GM12878 (cell line): ENCODE results near the gene MFAP3L. TPM values are rescaled to one million over a fixed set of nuclear protein-coding genes. Genes with fewer than 3 reads are reported as not detected.
A peak's percentile ranks its signal among the peaks of the same experiment; 100 is the strongest.

Experiments
- ATAC-seq: fragments of 200-7000 bp; cut with Tn5 transposase; 3 replicates; pipeline ENCODE4 v1.9.1; 2020; ENCODE audit warnings: mild to moderate bottlenecking, moderate library complexity
- BruUV-seq: library from RNA; stranded (reverse); fragments of 400-500 nt; replicated peaks from 2 replicates; lab custom pipeline; 2021; lab: Mats Ljungman, UMichigan
- CTCF ChIA-PET: fragments of 300-600 bp; sonication (Branson Sonifier 250); formaldehyde crosslinking; extraction: SDS; loops from one replicate; lab custom pipeline; 2021; ENCODE audit warnings: inconsistent platforms; lab: Yijun Ruan, JAX
- POLR2A ChIA-PET: fragments of 350-600 bp; formaldehyde crosslinking; extraction: SDS; loops from one replicate; lab custom pipeline; 2021; ENCODE audit warnings: inconsistent platforms; lab: Charles Lee
- RAD21 ChIA-PET: fragments of 300-600 bp; sonication (Branson Sonifier 250); formaldehyde crosslinking; loops from one replicate; lab custom pipeline; 2023; ENCODE audit warnings: antibody characterized with exemption; ENCODE audit not compliant: unreplicated experiment; lab: Charles Lee
- SMC1A ChIA-PET: fragments of 300-600 bp; sonication (Branson Sonifier 250); formaldehyde crosslinking; loops from one replicate; lab custom pipeline; 2023; ENCODE audit not compliant: unreplicated experiment, uncharacterized antibody; lab: Charles Lee
- DNase-seq: peaks from one replicate; pipeline ENCODE4 v3.0.0-alpha.2; 2011; ENCODE audit warnings: low read depth, low spot score
- FAIRE-seq: peaks from 3 replicates; lab custom pipeline; 2011; peaks lifted over from hg19 to GRCh38; lab: Jason Lieb, UNC
- H2AFZ ChIP-seq: 2 replicates; pipeline ENCODE4 v1.6.0; 2011; ENCODE audit warnings: low read depth, low read length, control low read depth; ENCODE audit not compliant: control insufficient read depth
- H3K27ac ChIP-seq: 2 replicates; pipeline ENCODE4 v1.5.1; 2011; ENCODE audit warnings: control low read depth; ENCODE audit not compliant: control insufficient read depth, insufficient read depth
- H3K27me3 ChIP-seq, 2 experiments: replicated peaks in 1 of 2; 2 replicates each; pipeline versions ENCODE4 v1.6.0 to v1.6.1; 2011; ENCODE audit warnings: low read length in 1 of 2; ENCODE audit not compliant: control insufficient read depth in 2 of 2, insufficient read depth in 2 of 2
- H3K36me3 ChIP-seq, 2 experiments: 2 replicates each; pipeline ENCODE4 v1.5.1; 2011; ENCODE audit warnings: low read length in 1 of 2; ENCODE audit not compliant: control insufficient read depth in 2 of 2, insufficient read depth in 2 of 2
- H3K4me1 ChIP-seq: 2 replicates; pipeline ENCODE4 v1.6.1; 2011; ENCODE audit warnings: mild to moderate bottlenecking, low read length, moderate library complexity, mixed read lengths; ENCODE audit not compliant: control insufficient read depth, insufficient read depth
- H3K4me2 ChIP-seq: 2 replicates; pipeline ENCODE4 v1.6.0; 2011; ENCODE audit warnings: control low read depth; ENCODE audit not compliant: control insufficient read depth, insufficient read depth
- H3K4me3 ChIP-seq: fragments of 200-600 bp; sonication (generic); 2 replicates; pipeline ENCODE4 v1.5.1; 2016
- H3K79me2 ChIP-seq: 2 replicates; pipeline ENCODE4 v1.6.0; 2011; ENCODE audit warnings: low read length; ENCODE audit not compliant: control insufficient read depth, insufficient read depth
- H3K9ac ChIP-seq: 2 replicates; pipeline ENCODE4 v1.8.0; 2011; ENCODE audit warnings: low read length, control low read depth, mixed read lengths; ENCODE audit not compliant: control insufficient read depth, insufficient read depth
- H3K9me3 ChIP-seq: replicated peaks from 3 replicates; pipeline ENCODE4 v1.5.1; 2011; ENCODE audit warnings: mild to moderate bottlenecking, low read length; ENCODE audit not compliant: control insufficient read depth, insufficient read depth
- H4K20me1 ChIP-seq: 2 replicates; pipeline ENCODE4 v1.6.0; 2011; ENCODE audit not compliant: control insufficient read depth, insufficient read depth
- ATF7 ChIP-seq: fragments of 450-650 bp; IDR thresholded peaks from 2 replicates; pipeline ENCODE4 v1.6.1; 2016; ENCODE audit warnings: low read depth, mild to moderate bottlenecking
- CHD1 ChIP-seq: IDR thresholded peaks from 2 replicates; pipeline ENCODE4 v1.6.1; 2012; ENCODE audit warnings: low read depth, low read length, improper control_type of control experiment
- RAD51 ChIP-seq: fragments of 450-650 bp; IDR thresholded peaks from 2 replicates; pipeline ENCODE4 v1.6.1; 2016; ENCODE audit warnings: moderate library complexity, mild to moderate bottlenecking, inconsistent platforms
- SMARCA5 ChIP-seq: fragments of 450-650 bp; IDR thresholded peaks from 2 replicates; pipeline ENCODE4 v1.6.1; 2017; ENCODE audit warnings: mild to moderate bottlenecking
- SUZ12 ChIP-seq: fragments of 200-600 bp; sonication (generic); IDR thresholded peaks from one replicate; pipeline ENCODE4 v1.6.1; 2018; ENCODE audit warnings: antibody characterized with exemption, mild to moderate bottlenecking; ENCODE audit not compliant: unreplicated experiment
- YY1 ChIP-seq: IDR thresholded peaks from 2 replicates; pipeline ENCODE4 v1.6.1; 2011; ENCODE audit warnings: low read depth, mild to moderate bottlenecking, low read length
- ZSCAN29 ChIP-seq: fragments of 450-650 bp; IDR thresholded peaks from 2 replicates; pipeline ENCODE4 v1.6.1; 2017; ENCODE audit warnings: mild to moderate bottlenecking, moderate library complexity
- WGBS: methylation state at CpG from one replicate; pipeline ENCODE4 v1.1.6; 2016; ENCODE audit warnings: low lambda C conversion rate; ENCODE audit not compliant: insufficient replicate concordance, insufficient coverage; ENCODE audit errors: missing lambda C conversion rate; 5-methylcytosine and 5-hydroxymethylcytosine counted together
- in situ Hi-C: fragments of 300-500 bp; cut with MboI; formaldehyde crosslinking; loops from 9 replicates; pipeline ENCODE4 v1.14.3; 2018; ENCODE audit warnings: mixed read lengths
- intact Hi-C: fragments of 100-400 bp; cut with micrococcal nuclease; formaldehyde crosslinking; loops from one replicate; pipeline ENCODE4 v1.14.2; 2022; ENCODE audit not compliant: unreplicated experiment
- polyA plus RNA-seq, 11 experiments: library from polyadenylated mRNA; depleted of rRNA in 4 of 11; unstranded in 6 of 11; stranded (reverse) in 5 of 11; fragments of >200 nt; fragmentation: Nextera tagmentation in 4 of 11; fragmentation: Illumina TruSeq in 1 of 11; extraction: Ambion mirVana in 4 of 11; extraction: Trizol in 1 of 11; gene quantifications; 1 replicate in 1 of 11; 2 replicates in 10 of 11; pipeline versions ENCODE4 v1.2.1 to v1.2.3, GENCODE V29; 2011 to 2016; ENCODE audit warnings: inconsistent platforms in 2 of 11, missing spikeins in 2 of 11, low read depth in 1 of 11
- total RNA-seq, 4 experiments: library from RNA; depleted of rRNA in 3 of 4; stranded (reverse); fragments of >200 nt in 3 of 4; fragmentation: Illumina TruSeq in 1 of 4; extraction: Trizol in 1 of 4; gene quantifications; 2 replicates each; pipeline versions ENCODE4 v1.2.1 to v1.2.3, GENCODE V29; 2013 to 2021
- TF ChIP-seq, protein P1 (sequence below): fragments of 450-650 bp; formaldehyde crosslinking; IDR thresholded peaks from 2 replicates; pipeline ENCODE4 v1.4.0; 2020; ENCODE audit warnings: mild to moderate bottlenecking, moderate library complexity
- TF ChIP-seq, protein P2 (sequence below), 3 experiments: IDR thresholded peaks in 2 of 3; conservative IDR thresholded peaks in 1 of 3; 2 replicates each; pipeline ENCODE4 v1.5.1; 2011; ENCODE audit warnings: low read depth in 3 of 3, low read length in 3 of 3, mild to moderate bottlenecking in 3 of 3, control low read depth in 2 of 3, moderate library complexity in 2 of 3, inconsistent platforms in 1 of 3, mixed read lengths in 1 of 3; ENCODE audit not compliant: control insufficient read depth in 2 of 3, insufficient read depth in 1 of 3; ENCODE audit errors: extremely low read depth in 1 of 3
- TF ChIP-seq, protein P3 (sequence below): IDR thresholded peaks from 2 replicates; pipeline ENCODE4 v1.6.1; 2011; ENCODE audit warnings: mild to moderate bottlenecking, low read depth, low read length, moderate library complexity; ENCODE audit not compliant: insufficient replicate concordance

Gene MFAP3L
- total and polyA plus RNA-seq, 10 of the 15 experiments (the other 5 are each of a cell fraction or from before 2014, with no cell fraction given) = 0.10 to 3.0 TPM; not detected in 8

DNA sequence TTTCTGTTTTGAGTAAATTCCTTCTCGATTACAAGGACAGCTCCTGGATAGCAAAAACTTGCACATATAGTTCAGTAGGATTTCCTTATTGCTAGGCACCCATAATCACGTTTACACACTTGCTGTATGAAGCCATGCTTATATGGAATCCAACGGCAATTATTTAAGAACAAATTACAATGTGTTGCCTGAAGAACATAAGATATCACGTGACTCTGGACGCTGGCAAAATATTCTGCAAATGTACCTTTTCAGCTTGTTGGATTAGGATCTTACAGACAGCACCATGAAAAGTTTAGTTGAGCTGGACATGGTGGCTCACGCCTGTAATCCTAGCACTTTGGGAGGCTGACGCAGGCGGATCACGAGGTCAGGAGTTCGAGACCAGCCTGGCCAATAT lies 17.4 kb downstream of the MFAP3L start:
- WGBS = 69% methylated on average over 9 of the region's 10 CpGs
- Histone ChIP-seq H3K4me2 (no peak overlapping the region), H3K79me2 (no peaks in the 10 kb centered on the region), H3K27me3 (no peaks in the 10 kb centered on the region), H3K36me3 (no peaks in the 10 kb centered on the region), H3K9me3 (no peaks in the 10 kb centered on the region), H3K27ac (no peak overlapping the region), H4K20me1 (no peaks in the 10 kb centered on the region)
- SMC1A ChIA-PET = interaction anchor here (1.2 to 1.5 kb wide), 3 partner anchors 57 to 396 kb away, joined by 3 read pairs; partner anchors contain the start of gene NEK1
- DNase-seq = no peak
- no peak for TF ChIP-seq RAD51
- TF ChIP-seq YY1 = no peak
- TF ChIP-seq, all 136 proteins: peak for 0
- Histone ChIP-seq H3K4me1 (no peaks in the 10 kb centered on the region; the same call in 1 of the 2 replicates), H2AFZ (no peak overlapping the region), H3K9ac (no peak overlapping the region), H3K4me3 (no peak overlapping the region)
- RAD21 ChIA-PET = no interaction called here
- CTCF ChIA-PET = interaction anchor here (1.3 to 2.5 kb wide), 2 partner anchors 198 to 396 kb away, joined by 4 to 12 read pairs; partner anchors contain the start of gene NEK1
- intact Hi-C loops = no loop called here
- ATAC-seq = no peak
- FAIRE-seq = no peak
- BruUV-seq = no TSS peak
- in situ Hi-C loops = no loop called here
- POLR2A ChIA-PET = no interaction called here

DNA sequence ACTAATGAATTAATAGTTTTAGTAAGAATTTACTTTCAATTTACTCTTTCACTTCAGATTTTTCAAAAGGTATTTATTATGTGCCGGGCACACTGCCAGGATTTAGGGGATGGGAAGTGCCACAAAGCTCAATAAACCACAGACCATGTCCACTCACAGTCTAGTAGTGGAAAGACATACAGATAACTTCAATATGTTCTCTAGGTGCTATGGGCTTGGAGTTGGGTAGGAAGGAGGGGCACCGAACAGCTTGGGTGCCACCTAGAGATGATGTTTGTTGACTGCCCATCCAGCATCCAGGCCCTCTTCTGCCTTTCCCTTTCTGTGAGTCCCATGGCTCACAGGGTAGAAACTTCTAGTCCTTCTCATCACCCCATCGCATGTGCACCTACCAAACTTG lies 17.8 kb downstream of the MFAP3L start:
- H3K4me1 ChIP-seq = no peaks in the 10 kb centered on the region; the same call in 1 of the 2 replicates
- RAD21 ChIA-PET = no interaction called here
- no TSS peak for BruUV-seq
- no peak overlapping the region for H3K27ac ChIP-seq
- H3K27me3 ChIP-seq = no peaks in the 10 kb centered on the region
- H3K9ac ChIP-seq = no peak overlapping the region
- in situ Hi-C loops = no loop called here
- CTCF ChIA-PET = interaction anchor here (1.3 to 2.5 kb wide), 2 partner anchors 198 to 395 kb away, joined by 4 to 12 read pairs; partner anchors contain the start of gene NEK1
- no peaks in the 10 kb centered on the region for H3K9me3 ChIP-seq
- no peaks in the 10 kb centered on the region for H3K79me2 ChIP-seq
- POLR2A ChIA-PET = no interaction called here
- no peak overlapping the region for H2AFZ ChIP-seq
- peak overlapping the region; percentile 31; the same call in 1 of the 2 replicates for H3K4me2 ChIP-seq
- WGBS = 36% methylated on average over 3 of the region's 3 CpGs
- DNase-seq (no peak), FAIRE-seq (peak; percentile 47), ATAC-seq (peak; percentile 82)
- no peaks in the 10 kb centered on the region for H4K20me1 ChIP-seq
- SMC1A ChIA-PET = interaction anchor here (1.1 to 1.5 kb wide), 3 partner anchors 17 to 396 kb away, joined by 3 read pairs; partner anchors contain the start of gene NEK1
- no peaks in the 10 kb centered on the region for H3K36me3 ChIP-seq
- H3K4me3 ChIP-seq = no peak overlapping the region
- intact Hi-C loops = no loop called here
- TF ChIP-seq, protein P1, sequence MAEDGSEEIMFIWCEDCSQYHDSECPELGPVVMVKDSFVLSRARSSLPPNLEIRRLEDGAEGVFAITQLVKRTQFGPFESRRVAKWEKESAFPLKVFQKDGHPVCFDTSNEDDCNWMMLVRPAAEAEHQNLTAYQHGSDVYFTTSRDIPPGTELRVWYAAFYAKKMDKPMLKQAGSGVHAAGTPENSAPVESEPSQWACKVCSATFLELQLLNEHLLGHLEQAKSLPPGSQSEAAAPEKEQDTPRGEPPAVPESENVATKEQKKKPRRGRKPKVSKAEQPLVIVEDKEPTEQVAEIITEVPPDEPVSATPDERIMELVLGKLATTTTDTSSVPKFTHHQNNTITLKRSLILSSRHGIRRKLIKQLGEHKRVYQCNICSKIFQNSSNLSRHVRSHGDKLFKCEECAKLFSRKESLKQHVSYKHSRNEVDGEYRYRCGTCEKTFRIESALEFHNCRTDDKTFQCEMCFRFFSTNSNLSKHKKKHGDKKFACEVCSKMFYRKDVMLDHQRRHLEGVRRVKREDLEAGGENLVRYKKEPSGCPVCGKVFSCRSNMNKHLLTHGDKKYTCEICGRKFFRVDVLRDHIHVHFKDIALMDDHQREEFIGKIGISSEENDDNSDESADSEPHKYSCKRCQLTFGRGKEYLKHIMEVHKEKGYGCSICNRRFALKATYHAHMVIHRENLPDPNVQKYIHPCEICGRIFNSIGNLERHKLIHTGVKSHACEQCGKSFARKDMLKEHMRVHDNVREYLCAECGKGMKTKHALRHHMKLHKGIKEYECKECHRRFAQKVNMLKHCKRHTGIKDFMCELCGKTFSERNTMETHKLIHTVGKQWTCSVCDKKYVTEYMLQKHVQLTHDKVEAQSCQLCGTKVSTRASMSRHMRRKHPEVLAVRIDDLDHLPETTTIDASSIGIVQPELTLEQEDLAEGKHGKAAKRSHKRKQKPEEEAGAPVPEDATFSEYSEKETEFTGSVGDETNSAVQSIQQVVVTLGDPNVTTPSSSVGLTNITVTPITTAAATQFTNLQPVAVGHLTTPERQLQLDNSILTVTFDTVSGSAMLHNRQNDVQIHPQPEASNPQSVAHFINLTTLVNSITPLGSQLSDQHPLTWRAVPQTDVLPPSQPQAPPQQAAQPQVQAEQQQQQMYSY (CRISPR knock-in tag) = no peak
- TF ChIP-seq SUZ12 (no peak), CHD1 (no peak), SMARCA5 (no peak), ZSCAN29 (no peak), ATF7 (no peak)
- TF ChIP-seq, protein P2, sequence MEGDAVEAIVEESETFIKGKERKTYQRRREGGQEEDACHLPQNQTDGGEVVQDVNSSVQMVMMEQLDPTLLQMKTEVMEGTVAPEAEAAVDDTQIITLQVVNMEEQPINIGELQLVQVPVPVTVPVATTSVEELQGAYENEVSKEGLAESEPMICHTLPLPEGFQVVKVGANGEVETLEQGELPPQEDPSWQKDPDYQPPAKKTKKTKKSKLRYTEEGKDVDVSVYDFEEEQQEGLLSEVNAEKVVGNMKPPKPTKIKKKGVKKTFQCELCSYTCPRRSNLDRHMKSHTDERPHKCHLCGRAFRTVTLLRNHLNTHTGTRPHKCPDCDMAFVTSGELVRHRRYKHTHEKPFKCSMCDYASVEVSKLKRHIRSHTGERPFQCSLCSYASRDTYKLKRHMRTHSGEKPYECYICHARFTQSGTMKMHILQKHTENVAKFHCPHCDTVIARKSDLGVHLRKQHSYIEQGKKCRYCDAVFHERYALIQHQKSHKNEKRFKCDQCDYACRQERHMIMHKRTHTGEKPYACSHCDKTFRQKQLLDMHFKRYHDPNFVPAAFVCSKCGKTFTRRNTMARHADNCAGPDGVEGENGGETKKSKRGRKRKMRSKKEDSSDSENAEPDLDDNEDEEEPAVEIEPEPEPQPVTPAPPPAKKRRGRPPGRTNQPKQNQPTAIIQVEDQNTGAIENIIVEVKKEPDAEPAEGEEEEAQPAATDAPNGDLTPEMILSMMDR (IDR thresholded peaks at IDR 0.05 in 2 of 3, conservative IDR thresholded peaks at IDR 0.05 in 1 of 3; ENCODE audit: control insufficient read depth in 2 of 3, extremely low read depth in 1 of 3, insufficient read depth in 1 of 3, low read depth in 3 of 3, low read length in 3 of 3) = peak in 1 of 3 experiments; percentile 20; a peak in 2 of 6 replicates
- TF ChIP-seq, protein P3, sequence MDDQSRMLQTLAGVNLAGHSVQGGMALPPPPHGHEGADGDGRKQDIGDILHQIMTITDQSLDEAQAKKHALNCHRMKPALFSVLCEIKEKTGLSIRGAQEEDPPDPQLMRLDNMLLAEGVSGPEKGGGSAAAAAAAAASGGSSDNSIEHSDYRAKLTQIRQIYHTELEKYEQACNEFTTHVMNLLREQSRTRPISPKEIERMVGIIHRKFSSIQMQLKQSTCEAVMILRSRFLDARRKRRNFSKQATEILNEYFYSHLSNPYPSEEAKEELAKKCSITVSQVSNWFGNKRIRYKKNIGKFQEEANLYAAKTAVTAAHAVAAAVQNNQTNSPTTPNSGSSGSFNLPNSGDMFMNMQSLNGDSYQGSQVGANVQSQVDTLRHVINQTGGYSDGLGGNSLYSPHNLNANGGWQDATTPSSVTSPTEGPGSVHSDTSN = no peak
